ENCODE measurements around the gene MYH7B.

MYH7B gene

DNA sequence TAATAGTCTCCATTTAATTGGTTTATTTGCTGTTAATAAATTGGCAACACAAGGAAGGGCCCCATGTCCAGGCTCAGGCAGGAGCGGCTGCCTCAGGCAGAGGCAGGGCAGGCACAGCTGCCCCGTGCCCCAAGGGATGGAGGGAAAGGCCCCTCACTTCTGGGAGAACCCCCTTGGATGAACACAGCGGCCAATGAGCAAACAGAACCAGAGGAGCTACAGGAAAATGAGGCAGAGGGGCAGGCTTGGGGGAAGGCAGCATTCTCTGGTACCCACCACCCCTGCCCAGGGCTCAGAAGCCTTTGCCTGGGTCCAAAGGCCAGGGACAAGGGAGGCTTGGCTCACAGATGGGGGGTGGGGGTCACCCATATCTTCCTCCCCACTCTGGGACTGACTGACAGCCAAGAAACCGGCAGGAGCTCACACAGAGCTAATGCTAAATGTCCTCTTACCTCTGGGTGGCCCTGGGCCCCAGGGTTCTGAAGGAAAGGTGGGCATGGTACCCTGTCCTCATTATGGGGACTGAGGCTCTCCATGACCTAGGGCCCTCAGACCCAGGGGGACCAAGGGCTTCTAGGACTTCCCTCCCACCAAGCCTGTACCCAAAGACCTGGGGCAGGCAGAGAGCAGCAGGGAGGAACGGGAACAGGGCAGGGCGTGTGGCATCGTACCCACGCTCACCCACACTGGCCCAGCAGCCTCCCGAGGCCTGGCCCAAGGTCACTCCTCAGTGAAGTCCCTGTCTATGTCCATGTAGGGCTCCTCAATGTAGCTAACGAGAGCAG lies 47.0 kb downstream of the MYH7B start:
- H3K4me3 ChIP-seq (ENCODE audit: low read depth, low read length) = no peak overlapping the region

DNA sequence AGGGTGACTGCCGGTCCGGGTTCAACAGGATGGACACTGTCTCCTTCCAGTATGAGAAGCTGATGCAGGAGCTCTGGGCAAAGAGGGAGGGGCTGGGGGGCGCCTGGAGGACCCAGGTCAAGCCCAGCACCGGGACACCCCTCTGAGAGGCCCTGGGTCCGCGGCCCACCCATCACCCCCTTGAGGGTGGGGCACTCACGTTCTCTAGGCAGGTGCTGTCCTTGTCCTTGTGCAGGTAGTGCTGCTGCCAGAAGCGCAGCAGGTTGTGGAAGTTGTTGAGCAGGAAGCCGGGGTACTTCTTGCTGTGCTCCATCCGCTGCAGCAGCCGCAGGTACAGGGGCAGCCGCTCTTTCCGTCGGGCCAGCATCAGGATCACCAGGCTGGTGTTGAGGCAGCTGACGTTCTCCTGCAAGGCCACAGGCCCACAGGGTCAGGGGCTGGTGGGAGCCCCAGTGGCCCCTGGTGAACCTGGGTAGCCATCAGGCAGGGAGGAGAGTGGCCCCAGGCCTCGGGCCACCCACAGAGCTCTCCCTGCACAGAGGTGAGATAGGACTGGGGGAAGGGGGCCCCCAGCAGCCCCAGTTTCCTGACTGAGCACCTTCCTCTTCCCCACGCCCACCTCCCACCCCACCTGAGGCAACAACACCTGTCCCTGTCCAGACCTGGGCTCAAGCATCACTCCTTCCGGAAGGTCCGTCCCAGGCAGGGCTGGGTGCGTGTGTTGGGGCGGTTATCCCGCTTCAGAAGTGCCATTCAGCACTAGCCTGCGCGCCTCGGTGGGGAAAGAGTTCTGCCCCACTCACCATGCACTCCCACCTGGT lies 47.8 kb downstream of the MYH7B start:
- TF ChIP-seq, protein P1, sequence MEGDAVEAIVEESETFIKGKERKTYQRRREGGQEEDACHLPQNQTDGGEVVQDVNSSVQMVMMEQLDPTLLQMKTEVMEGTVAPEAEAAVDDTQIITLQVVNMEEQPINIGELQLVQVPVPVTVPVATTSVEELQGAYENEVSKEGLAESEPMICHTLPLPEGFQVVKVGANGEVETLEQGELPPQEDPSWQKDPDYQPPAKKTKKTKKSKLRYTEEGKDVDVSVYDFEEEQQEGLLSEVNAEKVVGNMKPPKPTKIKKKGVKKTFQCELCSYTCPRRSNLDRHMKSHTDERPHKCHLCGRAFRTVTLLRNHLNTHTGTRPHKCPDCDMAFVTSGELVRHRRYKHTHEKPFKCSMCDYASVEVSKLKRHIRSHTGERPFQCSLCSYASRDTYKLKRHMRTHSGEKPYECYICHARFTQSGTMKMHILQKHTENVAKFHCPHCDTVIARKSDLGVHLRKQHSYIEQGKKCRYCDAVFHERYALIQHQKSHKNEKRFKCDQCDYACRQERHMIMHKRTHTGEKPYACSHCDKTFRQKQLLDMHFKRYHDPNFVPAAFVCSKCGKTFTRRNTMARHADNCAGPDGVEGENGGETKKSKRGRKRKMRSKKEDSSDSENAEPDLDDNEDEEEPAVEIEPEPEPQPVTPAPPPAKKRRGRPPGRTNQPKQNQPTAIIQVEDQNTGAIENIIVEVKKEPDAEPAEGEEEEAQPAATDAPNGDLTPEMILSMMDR (IDR thresholded peaks at IDR 0.05; ENCODE audit: low read depth, low read length) = no peak

More for the DNA sequence above, 47.0 kb downstream of the MYH7B start:
- TF ChIP-seq, protein P1 (IDR thresholded peaks at IDR 0.05; ENCODE audit: low read depth, low read length) = no peak

DNA sequence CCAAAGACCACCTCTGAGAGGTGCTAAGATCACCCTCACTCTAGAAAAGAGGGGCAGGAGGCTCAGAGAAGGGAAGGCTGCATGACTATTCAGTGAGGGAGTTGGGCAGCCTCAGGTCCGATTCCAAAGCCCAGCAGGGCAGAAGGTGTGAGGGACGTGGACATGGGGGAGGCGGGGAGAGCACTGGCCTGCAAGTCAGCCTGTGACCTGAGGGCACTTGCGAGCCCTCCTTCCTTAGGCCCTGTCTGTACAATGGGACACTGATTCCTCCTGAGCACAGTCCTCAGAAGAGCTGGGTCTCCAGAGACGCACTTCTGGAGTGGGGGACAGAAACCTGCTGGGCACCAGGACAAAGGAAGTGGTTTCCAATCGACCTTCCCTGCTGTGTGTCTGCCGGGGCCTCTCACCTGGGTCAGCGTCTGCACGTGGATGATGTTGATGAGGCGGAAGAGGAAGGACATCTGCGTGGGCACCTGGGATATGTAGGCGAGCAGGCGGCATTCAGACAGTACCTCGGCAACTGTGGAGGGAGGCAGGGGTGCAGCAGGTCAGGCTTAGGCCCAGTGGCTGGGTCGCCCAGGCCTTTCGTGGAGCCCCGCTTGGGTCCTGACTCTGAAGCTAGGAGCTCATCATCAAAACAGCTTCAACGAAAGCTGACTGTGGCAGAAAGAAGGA lies 48.5 kb downstream of the MYH7B start:
- H3K4me3 ChIP-seq (ENCODE audit: low read depth, low read length) = no peak overlapping the region
- TF ChIP-seq, protein P1 (IDR thresholded peaks at IDR 0.05; ENCODE audit: low read depth, low read length) = no peak

More for the DNA sequence above, 47.8 kb downstream of the MYH7B start:
- H3K4me3 ChIP-seq (ENCODE audit: low read depth, low read length) = no peak overlapping the region

DNA sequence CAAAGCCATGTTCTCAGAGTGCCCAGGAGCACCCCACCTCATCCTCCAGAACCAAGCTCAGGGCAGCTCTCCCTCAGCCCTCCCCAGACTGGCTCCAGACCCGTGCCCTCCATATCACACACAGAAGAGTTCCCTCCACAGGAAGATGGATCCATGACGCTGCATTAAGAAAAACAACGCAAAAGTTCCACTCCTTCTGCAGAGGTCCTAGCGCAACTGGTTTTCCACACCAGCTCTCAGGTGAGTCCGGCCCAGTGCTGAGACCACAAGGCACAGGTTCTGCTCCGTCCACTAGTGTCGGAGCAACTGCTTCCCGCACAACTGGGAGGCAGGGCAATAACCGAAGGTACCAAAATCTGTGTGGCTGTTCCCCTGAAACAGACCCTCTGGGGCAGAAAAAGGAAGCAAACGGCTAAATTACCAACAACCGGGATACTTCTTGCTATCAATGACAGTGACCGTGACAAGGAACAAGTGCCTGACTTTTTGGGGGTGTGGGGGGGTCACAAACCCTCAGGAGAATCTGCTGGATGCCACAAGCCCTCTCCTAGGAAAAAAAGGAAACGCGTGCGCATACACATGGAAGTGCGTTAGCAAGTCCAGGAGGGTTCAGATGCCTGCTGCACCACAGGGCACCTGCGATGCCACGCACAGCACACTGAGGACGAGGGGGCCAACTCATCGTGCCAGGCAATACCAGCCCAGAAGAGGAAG lies 49.2 kb downstream of the MYH7B start:
- no peak overlapping the region for H3K4me3 ChIP-seq (ENCODE audit: low read depth, low read length)
- TF ChIP-seq, protein P1 (IDR thresholded peaks at IDR 0.05; ENCODE audit: low read depth, low read length) = no peak
